BE2C (cell line): ENCODE results near the gene APBA1.

Experiments used
- DNase-seq: peaks from one replicate; pipeline ENCODE4 v3.0.0-alpha.2; 2020
- H3K27me3 ChIP-seq: fragments of 250-450 bp; sonication (Bioruptor Pico); 2 replicates; pipeline ENCODE4 v1.5.1; 2020; ENCODE audit warnings: mild to moderate bottlenecking
- H3K36me3 ChIP-seq: fragments of 250-450 bp; sonication (Bioruptor Pico); 2 replicates; pipeline ENCODE4 v1.5.1; 2020; ENCODE audit warnings: mild to moderate bottlenecking
- H3K4me1 ChIP-seq: fragments of 250-450 bp; sonication (Bioruptor Pico); 2 replicates; pipeline ENCODE4 v1.5.1; 2020
- H3K4me3 ChIP-seq: 2 replicates; pipeline ENCODE4 v1.5.1; 2011; ENCODE audit warnings: low read depth, low read length
- H3K9me3 ChIP-seq: fragments of 250-450 bp; sonication (Bioruptor Pico); 2 replicates; pipeline ENCODE4 v1.5.1; 2020
- CTCF ChIP-seq: IDR thresholded peaks from 2 replicates; pipeline ENCODE4 v1.5.1; 2012; ENCODE audit warnings: mild to moderate bottlenecking, low read depth, low read length

APBA1 gene

GRCh38 chr9:69388596-69388995 lies 283.6 kb downstream of the APBA1 start:
- TF ChIP-seq CTCF, result no peak
- H3K36me3 ChIP-seq, result no peaks in the 10 kb centered on the region
- no peaks in the 10 kb centered on the region; the same call in 1 of the 2 replicates for H3K27me3 ChIP-seq
- no peaks in the 10 kb centered on the region for H3K4me1 ChIP-seq
- no peak for DNase-seq
- no peaks in the 10 kb centered on the region for H3K9me3 ChIP-seq
- H3K4me3 ChIP-seq, result no peak overlapping the region

DNA sequence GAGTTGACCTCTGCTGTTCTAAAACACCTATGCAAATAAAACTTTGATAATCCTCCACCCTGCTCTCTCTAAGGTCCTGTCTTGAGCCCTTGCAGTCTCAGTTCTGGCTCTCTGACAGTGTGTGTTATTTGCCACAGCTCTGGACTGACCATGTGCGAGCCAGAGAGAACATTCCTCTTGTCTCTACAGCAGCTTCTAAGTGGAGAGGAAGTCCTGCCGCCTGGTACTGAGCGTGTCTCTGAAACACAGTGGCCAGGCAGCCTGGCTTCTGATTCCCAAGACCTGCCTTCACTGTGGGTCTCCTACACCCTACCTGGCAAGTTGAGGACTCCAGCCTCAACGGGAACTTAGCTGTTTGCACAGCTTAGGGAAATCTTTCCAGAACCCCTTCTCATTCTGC lies 285.5 kb downstream of the APBA1 start:
- no peak overlapping the region for H3K4me3 ChIP-seq
- no peaks in the 10 kb centered on the region for H3K36me3 ChIP-seq
- H3K9me3 ChIP-seq, result no peaks in the 10 kb centered on the region
- DNase-seq, result no peak
- peaks cover 4% of the 10 kb centered on the region; the same call in 1 of the 2 replicates for H3K27me3 ChIP-seq
- no peaks in the 10 kb centered on the region for H3K4me1 ChIP-seq
- no peak for TF ChIP-seq CTCF

- no peak for DNase-seq
- no peaks in the 10 kb centered on the region for H3K9me3 ChIP-seq
- TF ChIP-seq CTCF, result no peak
- H3K27me3 ChIP-seq, result peaks cover 4% of the 10 kb centered on the region; the same call in 1 of the 2 replicates
- no peaks in the 10 kb centered on the region for H3K4me1 ChIP-seq
- no peak overlapping the region for H3K4me3 ChIP-seq
- no peaks in the 10 kb centered on the region for H3K36me3 ChIP-seq
Observed at GRCh38 chr9:69385581-69386033, 286.6 kb downstream of the APBA1 start.

DNA sequence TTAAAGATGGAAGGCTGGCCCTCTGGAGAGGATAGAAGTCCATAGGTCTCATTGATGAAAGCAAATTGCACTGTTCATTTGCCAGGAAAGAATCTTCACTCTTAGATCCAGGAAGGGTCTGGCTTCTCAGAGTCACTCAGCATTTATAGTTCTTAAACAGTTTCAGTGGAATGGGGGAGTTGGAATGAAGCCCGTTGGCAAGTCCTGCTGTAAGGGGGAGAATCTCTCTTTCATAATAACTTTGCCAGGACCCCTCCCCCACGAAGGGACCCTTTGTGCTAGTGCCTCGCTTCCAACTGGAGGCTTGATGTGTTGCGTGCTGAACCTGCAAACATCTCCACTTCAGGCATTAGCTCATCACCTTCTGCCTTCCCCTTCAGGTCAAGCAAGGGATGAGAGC lies 290.0 kb downstream of the APBA1 start:
- Histone ChIP-seq H3K36me3 (no peaks in the 10 kb centered on the region), H3K9me3 (no peaks in the 10 kb centered on the region), H3K4me3 (no peak overlapping the region), H3K27me3 (0 out of 2 replicates have a peak, but pooled peaks cover 4% of the 10 kb centered on the region), H3K4me1 (no peaks in the 10 kb centered on the region)
- no peak for DNase-seq
- no peak for TF ChIP-seq CTCF

DNA sequence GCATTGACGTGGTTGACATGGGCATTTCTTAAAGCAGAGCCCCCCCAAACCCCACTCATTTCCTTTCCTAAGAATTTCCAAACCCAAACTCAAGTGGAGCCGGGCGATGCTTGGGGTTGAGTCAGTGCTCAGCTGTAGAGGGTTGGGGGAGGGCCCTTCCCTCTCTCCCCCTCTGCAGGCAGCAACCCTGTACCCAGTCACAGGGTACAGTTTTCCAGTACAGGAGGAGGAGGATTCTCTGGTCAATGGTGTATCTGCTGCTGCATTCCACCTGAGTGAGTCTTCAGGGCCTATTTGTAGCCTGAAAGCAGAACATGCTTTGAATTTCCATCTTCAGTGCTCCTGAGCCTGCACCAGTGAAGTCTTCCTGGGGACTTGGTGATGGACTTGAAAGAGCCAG lies 291.4 kb downstream of the APBA1 start:
- no peak for DNase-seq
- H3K36me3 ChIP-seq, result no peaks in the 10 kb centered on the region
- TF ChIP-seq CTCF, result no peak
- no peak overlapping the region for H3K4me3 ChIP-seq
- H3K9me3 ChIP-seq, result no peaks in the 10 kb centered on the region
- H3K27me3 ChIP-seq, result 0 out of 2 replicates have a peak, but pooled peaks cover 4% of the 10 kb centered on the region
- no peaks in the 10 kb centered on the region for H3K4me1 ChIP-seq

DNA sequence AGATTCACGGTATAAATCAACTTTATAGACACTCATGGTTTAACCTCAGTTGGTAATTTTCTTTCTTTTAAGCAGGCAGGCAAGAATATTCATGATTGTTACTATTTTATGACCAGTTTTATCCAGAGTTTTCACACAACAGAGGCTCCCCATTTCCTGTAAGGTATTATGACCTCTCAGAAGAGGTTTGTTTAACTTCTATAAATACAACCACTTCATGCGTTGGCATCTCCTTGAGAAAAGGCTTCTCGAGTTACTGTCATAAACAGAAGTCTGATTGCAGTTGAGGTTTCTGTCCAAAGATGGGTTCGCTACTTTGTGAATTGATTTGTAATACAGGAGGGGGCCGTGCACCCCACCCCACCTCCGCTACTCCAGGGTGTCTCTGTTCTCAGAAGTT lies 291.9 kb downstream of the APBA1 start:
- Histone ChIP-seq H3K27me3 (0 out of 2 replicates have a peak, but pooled peaks cover 4% of the 10 kb centered on the region), H3K4me3 (no peak overlapping the region), H3K36me3 (no peaks in the 10 kb centered on the region), H3K9me3 (no peaks in the 10 kb centered on the region), H3K4me1 (no peaks in the 10 kb centered on the region)
- TF ChIP-seq CTCF, result no peak
- DNase-seq, result no peak
